ENCODE data around the gene AACS.

AACS gene

DNA sequence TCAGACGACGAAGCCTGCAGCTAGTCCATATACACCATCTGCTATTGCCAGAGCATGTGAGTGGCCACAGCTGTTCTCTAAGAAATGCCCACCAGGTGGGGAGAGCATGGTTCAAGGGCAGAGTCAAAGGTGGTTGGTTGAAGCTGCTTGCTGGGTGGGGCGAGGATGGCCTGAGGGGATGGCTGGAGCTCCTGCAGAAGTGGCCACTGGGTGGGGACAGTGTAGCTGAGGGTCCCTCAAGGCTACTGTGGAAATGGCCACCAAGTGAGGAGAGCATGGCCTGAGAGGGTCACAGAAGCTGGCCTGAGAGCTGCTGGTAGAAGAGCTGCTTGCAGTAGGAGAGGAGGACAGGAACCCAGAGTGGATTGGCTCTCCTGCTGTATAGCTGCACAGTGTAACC lies 102.4 kb downstream of the AACS start:
- DNase-seq (ENCODE audit: low spot score) = no peak
- TF ChIP-seq, protein P1, sequence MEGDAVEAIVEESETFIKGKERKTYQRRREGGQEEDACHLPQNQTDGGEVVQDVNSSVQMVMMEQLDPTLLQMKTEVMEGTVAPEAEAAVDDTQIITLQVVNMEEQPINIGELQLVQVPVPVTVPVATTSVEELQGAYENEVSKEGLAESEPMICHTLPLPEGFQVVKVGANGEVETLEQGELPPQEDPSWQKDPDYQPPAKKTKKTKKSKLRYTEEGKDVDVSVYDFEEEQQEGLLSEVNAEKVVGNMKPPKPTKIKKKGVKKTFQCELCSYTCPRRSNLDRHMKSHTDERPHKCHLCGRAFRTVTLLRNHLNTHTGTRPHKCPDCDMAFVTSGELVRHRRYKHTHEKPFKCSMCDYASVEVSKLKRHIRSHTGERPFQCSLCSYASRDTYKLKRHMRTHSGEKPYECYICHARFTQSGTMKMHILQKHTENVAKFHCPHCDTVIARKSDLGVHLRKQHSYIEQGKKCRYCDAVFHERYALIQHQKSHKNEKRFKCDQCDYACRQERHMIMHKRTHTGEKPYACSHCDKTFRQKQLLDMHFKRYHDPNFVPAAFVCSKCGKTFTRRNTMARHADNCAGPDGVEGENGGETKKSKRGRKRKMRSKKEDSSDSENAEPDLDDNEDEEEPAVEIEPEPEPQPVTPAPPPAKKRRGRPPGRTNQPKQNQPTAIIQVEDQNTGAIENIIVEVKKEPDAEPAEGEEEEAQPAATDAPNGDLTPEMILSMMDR (IDR thresholded peaks at IDR 0.05; ENCODE audit: extremely low read depth, missing control alignments) = no peak

DNA sequence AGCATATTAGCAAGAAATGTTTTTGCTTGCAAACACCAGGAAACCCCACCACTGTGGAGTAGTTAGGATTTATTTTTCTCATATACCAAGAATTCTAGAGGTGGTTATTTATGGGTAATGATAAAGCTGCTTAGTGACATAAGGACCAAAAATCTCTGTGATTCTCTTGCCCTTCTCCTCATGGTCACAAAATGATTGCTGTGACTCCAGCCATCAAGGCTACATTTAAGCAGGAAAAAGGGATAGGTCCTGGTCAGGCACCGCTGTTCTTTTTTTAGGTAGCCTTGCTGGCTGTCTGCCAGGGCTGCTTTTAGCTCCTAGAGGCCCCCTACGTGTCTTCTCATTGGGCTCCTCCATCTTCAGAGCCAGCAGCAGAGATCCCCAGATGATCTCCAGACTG lies 104.2 kb downstream of the AACS start:
- DNase-seq (ENCODE audit: low spot score) = no peak
- TF ChIP-seq, protein P1 (IDR thresholded peaks at IDR 0.05; ENCODE audit: extremely low read depth, missing control alignments) = no peak

DNA sequence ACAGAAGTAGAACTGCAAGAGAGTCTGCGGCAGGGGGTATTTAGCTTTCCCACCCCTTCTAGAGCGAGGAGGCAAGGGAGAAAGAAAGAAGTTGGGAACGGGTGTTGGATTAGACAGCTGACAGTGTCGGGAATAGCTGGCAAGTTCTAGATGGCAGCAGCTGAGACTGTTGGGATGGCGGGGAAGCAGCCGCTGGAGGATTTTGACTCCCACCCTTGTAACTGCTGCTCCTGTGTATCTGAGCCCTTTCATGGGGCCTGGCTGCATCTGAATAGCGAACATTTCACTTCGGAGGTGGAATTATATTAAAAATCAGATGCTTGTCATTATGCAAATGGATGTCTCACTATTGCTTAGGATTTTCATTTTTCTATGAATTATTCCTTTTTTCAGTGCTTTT lies 104.6 kb downstream of the AACS start:
- DNase-seq (ENCODE audit: low spot score) = no peak
- TF ChIP-seq, protein P1 (IDR thresholded peaks at IDR 0.05; ENCODE audit: extremely low read depth, missing control alignments) = no peak

DNA sequence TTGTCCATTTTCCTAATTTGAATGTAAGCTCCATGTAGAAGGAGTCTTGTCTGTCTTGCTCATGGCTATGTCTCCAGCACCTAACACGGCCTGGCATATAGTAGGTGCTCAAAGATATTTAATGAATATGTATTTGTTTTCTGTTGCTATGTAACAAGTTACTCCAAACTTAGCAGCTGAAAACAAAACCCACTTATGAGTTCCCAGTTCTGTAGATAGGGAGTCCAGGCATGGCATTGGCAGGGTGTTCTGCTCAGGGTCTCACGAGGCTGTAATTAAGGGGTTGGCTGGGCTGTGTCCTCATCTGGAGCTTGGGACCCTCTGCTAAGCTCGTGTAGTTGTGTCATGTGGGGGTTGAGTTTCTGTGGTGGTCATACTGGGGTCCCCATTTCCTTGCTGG lies 106.0 kb downstream of the AACS start:
- no peak for DNase-seq (ENCODE audit: low spot score)
- TF ChIP-seq, protein P1 (IDR thresholded peaks at IDR 0.05; ENCODE audit: extremely low read depth, missing control alignments) = no peak

DNA sequence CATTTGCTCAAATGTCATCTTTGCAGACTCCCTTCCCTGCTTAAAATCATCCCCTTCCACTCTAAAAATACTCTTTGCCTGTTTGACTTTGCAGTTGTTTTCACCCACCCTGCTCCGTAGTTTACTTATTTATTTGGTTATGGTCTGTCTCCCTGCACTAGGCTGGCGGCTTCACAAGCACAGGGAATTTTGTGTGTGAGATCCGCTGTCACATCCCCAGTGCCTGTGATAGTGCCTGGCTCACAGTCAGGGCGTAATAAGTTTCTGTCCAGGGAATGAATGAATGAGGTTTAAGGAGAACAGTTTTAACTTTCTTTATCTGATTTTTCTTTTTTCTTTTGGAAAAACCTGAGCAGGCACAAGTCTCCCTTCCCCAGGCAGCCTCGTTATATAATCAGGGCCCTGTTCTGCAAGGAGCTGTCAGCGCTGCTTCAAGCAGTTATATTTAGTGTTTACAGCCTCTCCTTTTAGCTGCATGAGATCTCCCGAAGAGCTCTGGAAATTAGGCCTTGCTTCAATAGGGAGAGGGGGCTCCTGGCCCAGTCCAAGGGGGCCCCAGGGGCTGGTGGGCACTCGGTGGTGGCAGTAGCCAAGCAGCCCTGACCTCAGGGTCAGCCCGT lies 107.1 kb downstream of the AACS start:
- TF ChIP-seq, protein P1 (IDR thresholded peaks at IDR 0.05; ENCODE audit: extremely low read depth, missing control alignments) = no peak

DNA sequence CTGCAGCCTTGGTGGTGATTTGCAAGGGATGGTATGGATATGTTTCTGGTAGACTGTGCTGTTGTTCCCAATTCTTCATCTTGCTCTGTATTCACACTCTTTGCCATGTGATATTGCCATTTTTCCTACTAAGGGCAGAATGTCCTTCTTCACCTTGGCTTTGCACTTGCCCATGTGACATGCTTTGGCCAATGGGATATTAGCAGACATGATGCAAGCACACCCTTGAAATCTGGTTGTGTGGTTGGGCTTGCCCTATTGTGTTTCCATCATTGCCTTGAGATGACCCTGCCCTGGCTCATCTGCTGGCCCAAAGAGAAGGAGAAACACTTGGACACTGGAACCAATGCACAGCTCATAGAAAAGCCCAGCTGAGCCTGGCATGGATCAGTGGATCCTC lies 110.3 kb downstream of the AACS start:
- no peak for DNase-seq (ENCODE audit: low spot score)
- TF ChIP-seq, protein P1 (IDR thresholded peaks at IDR 0.05; ENCODE audit: extremely low read depth, missing control alignments) = no peak

More for the DNA sequence above, 107.1 kb downstream of the AACS start:
- no peak for DNase-seq (ENCODE audit: low spot score)

DNA sequence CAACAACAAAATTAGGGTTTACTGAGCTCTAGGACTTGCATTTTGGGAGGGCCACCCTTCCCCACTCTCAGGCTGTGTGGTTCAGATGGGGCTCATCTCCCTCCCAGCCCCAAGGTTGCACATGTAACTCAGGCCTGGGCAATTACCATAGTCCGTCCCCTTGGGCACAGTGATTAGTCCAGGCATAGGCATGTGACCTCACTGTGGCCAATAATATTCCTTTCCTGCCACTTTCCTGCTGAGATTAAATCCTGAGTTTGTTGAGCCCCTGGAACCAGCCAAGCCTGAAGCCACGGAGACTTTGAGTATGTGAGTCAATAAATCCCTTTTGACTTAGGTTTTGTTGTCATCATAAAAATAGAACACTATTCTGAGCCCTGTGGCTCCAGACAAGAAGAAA lies 113.0 kb downstream of the AACS start:
- TF ChIP-seq, protein P1 (IDR thresholded peaks at IDR 0.05; ENCODE audit: extremely low read depth, missing control alignments) = no peak
- no peak for DNase-seq (ENCODE audit: low spot score)

Measured in GM20000 (cell line).